NCI-H524 treated with DMSO at 0.1 percent for 48 hours (cell line): ENCODE measurements around the gene KLF17.
"Not testable (repeated sequence)": the region's sequence is repeated elsewhere in the genome, so short reads cannot be mapped to it uniquely, and the experiment has no call there.

ENCODE experiments used
- DNase-seq: peaks from one replicate; lab custom pipeline; 2025; lab: John Stamatoyannopoulos, UW

Gene KLF17

DNA sequence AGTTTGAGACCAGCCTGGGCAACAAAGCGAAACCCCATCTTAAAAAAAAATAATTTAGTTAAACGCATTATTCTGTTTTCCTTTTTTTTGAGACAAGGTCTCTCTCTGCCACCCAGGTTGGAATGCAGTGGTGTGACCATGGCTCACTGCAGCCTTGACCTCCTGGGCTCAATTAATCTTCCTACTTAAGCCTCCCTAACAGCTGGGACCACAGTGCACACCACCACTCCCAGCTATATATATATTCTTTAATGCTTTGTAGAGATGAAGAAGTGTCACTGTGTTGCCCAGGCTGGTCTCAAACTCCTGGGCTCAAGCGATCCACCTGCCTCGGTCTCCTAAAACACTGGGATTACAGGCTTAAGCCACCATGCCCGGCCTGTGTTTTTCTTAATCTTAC, 7.7 kb upstream of the KLF17 start:
- no peak for DNase-seq

DNA sequence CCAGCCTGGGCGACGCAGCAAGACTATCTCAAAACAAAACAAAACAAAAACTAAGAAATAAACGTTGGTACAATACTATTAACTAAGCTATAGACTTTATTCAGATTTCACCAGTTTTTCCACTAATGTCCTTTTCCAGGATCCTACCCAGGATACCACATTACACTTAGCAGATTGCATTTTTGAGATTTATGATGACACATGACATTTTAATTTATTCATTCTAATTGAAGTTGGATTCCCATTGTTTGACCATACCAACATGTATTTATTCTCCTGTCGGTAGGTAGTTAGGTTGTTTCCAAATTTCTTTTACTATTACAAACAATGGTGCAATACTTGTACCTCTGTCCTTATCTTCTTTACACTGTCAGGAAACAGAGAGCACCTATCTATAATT, 6.8 kb upstream of the KLF17 start:
- DNase-seq = no peak

DNA sequence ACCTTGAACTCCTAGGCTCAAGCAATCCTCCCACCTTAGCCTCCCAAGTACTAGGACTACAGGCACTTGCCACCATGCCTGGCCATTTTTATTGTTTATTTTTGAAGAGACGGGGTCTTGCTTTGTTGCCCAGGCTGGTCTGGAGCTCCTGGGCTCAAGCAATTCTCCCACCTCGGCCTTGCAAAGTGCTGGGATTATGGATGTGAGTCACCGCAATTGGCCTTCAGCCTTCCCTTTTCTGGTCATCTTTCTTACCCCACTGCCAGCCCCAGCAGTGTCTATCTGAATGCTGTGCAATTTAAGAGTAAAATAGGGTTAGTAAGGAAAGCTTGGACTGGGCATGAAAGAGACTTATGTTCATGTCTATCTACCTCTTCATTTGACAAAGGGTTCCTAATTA, 6.1 kb upstream of the KLF17 start:
- no peak for DNase-seq

DNA sequence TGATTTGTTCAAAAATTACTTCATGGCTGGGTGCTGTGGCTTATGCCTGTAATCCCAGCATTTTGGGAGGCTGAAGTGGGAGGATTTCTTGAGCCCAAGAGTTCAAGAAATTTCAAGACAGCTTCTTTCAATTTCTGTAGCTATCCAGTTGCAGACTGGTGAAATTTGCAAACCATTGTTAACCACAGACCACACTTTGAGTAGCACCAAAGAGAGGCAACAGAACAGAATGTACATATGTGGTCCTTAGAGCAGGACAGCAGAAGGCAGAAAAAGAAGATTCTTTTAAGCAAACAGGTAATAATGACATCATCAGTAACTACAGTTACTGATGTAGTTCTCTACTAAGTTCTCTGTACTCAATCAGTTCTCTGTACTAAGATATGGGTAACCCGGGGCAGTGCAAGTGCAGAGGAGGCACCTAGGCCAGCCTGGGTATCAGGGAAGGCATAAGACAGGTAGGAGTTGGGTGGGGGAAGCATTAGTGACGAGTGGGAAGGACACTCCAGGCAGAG, 5.5 kb upstream of the KLF17 start:
- DNase-seq = no peak

DNA sequence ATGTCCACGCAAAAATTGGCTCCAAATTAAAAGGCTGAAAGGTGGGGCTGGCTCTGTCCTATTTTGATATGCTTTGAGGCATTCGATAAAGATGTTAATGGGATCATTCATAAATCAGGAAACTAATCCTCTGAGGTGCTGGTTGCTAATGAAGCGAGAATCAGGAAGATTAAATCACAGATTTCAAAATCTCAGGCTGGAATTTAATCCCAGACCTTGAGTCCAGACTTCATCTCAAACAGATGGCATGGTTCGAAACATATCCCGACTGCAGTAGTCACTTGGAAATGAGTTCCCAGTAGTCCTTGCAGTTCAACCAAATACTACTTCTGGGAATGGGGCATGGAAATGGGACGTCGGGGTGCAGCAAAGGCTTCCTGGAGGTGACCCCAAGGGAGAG, 4.5 kb upstream of the KLF17 start:
- DNase-seq = peak; percentile 57

DNA sequence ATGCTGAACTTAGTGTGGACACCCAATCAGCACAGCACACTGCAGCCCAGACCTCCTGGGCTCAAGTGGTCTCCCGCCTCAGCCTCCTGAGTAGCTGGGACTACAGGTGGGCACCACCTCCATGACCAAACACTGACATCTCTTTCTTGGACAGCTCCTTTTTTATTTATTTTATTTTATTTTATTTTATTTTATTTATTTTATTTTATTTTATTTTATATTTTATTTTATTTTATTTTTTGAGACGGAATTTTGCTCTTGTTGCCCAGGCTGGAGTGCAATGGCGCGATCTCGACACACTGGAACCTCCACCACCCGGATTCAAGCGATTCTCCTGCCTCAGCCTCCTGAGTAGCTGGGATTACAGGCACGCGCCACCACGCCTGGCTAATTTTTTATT, 1.3 kb upstream of the KLF17 start:
- DNase-seq = not testable (repeated sequence)

DNA sequence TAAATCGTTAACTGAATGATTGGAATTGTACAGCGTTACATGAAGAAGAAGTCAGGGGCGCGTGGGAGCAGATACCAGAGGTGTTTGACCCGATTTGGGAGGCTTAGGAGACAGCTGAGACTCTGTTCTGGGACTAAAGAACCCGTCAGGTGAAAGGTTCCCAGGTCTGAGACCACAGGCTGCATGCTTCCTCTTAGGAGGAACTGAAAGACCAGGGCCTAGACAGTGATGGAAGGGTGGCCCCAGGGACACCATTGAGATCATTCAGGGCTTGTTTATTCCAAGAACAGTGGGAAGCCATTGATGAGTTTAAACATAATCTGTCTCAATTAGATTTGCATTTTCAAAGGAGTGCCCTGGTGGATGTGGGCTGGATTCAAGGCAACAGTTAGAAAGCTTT, 904 bp downstream of the KLF17 start:
- DNase-seq = no peak

DNA sequence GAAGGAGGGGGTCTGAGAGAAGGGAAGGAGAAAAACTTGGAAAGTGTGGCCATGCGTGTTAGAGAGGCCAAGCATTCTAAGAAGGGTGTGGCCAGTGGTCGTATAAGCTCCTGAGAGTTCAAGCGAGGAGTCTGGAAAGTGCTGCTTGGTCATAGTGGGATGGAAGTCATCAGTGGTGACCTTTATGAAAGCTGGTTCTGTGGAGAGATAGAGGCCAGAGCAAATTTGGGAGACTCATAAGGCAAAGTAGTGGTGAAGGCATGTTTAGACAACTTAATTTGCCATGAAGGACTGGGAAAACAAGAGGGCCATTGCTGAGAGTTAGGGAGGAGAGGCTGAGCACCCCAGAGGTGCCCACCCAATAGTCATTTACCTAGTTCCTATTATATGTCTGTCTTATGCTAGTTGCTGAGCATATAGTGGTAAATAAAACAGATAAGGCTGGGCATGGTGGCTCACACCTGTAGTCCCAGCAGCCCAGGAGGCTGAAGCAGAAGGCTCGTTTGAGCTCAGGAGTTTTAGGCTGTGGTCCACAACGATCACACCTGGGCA, 1.9 kb downstream of the KLF17 start:
- DNase-seq = no peak

DNA sequence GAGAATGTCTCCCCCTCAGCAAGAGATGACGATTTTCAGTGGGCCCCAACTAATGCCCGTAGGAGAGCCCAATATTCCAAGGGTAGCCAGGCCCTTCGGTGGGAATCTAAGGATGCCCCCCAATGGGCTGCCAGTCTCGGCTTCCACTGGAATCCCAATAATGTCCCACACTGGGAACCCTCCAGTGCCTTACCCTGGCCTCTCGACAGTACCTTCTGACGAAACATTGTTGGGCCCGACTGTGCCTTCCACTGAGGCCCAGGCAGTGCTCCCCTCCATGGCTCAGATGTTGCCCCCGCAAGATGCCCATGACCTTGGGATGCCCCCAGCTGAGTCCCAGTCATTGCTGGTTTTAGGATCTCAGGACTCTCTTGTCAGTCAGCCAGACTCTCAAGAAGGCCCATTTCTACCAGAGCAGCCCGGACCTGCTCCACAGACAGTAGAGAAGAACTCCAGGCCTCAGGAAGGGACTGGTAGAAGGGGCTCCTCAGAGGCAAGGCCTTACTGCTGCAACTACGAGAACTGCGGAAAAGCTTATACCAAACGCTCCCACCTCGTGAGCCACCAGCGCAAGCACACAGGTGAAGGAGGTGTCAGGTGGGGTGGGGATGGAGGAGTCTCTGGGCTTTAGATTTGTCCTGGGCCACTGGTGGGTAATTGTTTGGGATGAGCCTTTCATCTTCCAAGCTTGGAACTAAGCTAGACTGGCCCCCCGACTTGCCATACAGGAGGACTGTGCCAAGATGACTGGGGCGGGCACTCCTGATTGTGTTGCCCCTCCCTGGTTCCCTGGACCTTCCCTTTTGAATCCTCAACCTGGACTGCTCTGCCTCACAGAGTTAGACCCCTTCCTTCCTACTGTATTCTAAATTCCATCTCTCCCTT, 11.2 kb downstream of the KLF17 start:
- no peak for DNase-seq

DNA sequence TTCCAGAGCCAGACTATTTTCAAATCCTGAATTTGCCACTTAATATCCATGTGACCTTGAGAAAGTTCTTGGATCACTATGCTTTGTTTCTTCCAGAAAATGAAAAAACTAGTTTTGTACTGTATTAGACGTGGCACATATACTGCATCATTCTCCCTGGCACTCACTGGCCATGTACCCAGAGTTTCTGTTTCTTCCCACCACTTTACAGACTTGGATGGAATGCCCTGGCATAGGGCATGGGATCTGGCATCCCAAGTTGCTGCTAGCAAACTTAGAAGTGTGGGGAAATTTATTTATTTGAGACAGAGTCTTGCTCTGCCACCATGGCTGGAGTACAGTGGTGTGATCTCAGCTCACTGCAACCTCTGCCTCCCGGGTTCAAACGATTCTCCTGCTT, 12.8 kb downstream of the KLF17 start:
- no peak for DNase-seq

DNA sequence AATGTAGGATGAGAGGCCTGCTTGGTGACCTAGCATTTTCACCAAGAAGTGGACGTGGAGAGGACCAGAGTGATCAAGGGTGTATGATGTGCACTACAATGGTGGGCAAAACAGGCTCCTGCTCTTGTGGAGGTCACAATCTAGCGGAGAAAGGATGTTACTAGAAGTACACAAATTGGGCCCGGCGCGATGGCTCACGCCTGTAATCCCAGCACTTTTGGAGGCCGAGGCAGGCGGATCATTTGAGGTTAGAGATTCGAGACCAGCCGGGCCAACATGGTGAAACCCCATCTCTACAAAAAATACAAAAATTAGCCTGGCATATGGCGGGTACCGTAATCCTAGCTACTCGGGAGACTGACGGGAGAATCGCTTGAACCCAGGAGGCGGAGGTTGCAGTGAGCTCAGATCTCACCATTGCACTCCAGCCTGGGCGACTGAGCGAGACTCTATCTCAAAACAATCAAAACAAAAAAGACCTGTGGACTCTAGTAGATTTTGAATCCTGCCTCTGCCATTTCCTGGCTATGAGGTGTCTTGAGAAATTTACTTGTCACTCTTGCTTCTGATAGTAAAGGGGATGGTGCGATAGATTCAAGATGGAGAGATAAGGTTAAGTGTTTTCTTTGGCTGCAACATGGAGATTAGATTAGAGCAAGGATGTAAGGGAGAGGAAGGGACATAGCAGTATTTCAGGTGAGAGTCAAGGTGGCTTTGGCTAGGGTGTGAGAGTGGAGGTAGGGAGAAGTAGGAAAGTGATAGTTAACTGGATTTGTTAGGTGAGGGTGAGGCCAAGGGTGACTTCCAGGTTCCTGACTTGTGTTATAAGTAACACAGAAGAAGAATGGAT, 15.7 kb downstream of the KLF17 start:
- no peak for DNase-seq

DNA sequence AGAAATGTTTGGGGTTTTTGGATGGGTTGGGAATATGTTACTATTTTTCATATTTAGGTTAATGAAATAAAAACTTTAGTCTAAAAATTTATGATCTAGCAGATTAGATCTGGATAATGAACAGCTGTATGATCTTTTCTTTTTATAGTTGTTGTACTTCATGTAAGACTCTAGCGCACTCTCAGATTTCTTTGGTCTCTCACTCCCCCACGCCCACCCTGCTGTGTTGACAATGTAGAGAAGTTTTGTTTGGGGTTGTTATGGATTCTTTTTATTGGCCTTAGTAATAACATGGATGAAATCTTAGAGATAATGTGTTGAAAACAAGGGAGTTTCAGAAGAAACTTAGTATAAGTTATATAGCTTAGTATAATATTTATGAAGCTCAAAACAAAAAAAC, 17.3 kb downstream of the KLF17 start:
- DNase-seq = no peak

DNA sequence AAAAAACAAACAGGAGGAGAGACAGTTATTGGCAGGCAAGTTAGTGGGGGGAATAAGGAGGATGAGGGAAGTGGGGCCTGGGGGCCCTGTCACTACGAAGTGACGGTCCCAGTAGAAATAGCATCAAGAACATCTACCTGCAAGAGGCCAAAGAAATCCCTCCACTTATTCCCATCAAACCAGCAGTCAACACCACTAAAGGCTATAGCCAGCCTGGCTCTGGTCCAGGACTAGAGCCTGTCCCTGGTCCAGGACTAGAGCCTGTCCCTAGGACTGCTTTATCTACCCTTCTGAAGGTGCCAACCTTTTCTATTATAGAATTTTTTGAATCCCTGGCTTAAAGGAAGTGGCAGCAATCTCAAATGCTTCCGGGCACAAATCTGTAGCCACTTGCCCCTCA, 19.6 kb downstream of the KLF17 start:
- DNase-seq = no peak

DNA sequence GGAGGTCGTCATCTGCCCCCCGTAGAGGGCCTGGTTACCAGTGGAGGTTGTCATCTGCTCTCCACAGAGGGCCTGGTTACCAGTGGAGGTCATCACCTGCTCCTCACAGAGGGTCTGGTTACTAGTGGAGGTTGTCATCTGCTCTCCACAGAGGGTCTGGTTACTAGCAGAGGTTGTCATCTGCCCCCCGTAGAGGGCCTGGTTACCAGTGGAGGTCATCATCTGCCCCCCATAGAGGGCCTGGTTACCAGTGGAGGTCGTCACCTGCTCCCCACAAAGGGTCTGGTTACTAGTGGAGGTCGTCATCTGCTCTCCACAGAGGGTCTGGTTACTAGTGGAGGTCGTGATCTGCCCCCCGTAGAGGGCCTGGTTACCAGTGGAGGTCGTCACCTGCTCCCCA, 20.9 kb downstream of the KLF17 start:
- not testable (repeated sequence) for DNase-seq

DNA sequence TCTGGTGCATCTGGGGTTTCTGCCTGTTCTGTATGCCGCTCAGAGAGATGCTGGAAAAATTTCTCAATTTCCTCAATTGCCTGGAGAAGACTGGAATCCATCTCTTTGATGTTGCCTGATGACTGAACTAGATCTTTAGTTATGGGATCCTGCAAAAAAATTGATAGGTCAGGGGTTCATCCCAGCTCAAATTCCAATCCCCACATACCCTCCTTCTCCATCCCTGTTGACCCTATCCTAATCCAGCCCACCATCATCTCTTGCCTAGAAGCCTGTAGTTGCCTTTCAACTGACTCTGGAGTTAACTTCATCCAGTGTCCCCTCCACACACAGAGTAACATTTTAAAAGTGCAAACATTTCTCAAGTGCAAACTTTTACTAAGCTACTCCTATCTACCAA, 22.9 kb downstream of the KLF17 start, which contains the start of gene KLF18:
Gene KLF18, minus strand, starts transcription at position 101 of the 400 bp plus-strand sequence. Its CDS starts 0 bp downstream, at position 101.
- DNase-seq = no peak

DNA sequence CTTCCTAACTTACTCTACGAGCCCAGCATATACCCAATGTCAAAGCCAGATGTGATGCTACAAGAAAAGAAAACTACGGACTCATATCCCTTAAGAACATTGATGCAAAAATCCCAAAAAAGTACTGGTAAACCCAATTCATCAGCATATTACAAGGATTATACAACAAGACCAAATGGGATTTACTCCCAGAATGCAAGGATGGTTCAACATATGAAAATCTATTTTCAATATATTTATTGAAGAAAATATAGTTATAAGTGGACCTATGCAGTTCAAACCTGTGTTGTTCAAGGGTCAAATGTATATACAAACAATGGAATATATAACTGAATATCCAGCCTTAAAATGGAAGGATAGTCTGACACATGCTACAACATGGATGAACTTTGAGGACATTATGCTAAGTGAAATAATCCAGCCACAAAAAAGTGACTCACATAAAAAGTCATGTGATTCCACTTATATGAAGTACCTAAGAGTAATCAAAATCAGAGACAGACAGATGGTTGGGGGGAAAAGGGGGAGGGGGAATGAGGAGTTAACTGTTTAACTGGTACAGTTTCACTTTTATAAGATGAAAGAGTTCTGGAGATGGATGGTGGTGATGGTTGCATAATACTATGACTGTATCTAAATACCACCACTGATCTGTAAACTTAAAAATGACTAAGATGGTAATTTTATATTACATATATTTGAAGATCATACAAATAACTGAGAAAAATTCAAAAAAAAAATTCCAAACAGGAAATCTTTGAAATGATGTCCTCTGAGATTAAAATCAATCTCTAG, 26.5 kb downstream of the KLF17 start:
- DNase-seq = peak; percentile 63

DNA sequence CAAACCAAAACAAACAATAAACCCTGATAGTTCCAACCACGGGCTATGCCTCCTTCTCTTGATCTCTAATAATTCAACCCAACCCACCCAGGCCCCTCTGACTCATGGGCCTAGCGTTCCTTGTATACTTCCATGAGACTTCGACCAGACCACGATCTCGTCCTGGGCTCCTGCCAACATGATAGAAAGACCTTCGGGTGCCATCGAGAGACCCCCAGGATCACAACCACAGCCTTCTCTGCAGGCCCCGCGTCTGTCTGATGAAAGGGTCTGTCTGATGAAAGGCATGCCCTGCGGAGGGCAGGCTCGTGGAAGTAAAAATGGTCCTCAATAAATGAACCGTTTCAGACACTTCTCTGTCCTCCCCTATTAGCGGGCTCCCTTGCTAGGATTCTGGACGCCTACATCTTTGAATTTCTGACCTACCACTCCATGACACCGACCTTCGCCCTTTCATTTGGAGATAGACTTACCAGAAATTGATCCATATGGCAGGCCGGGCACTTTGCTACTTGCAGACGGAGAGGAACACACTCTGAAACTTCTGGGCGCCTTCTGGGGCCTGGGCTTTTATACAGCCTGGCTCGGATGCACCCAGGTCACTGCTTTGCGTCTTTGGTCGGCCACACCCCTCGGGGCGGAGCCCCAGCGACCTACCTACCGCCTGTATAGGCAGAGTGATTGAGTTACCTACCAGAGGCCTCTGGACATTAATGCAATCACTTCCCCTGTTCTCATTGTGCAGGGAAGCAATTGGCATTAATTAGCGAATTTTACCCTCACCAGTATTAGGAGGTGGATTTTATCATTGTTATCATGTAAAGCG, 28.1 kb downstream of the KLF17 start:
- DNase-seq = no peak

DNA sequence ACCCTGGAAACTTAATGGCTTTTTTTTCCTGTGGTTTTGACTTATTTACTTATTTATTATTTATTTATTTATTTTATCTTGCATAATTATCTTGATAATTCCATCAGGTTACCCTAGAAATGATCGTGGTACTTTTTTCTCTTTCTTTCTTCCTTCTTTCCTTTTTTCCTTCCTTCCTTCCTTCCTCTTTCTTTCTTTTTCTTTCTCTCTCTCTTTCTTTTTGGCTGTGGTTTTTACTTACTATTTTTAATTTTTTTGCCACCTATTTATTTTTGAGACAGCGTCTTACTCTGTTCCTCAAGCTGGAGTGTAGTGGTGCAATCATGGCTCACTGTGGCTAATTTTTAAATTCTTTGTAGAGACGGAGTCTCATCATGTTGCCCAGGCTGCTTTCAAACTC, 29.0 kb downstream of the KLF17 start:
- DNase-seq = no peak

DNA sequence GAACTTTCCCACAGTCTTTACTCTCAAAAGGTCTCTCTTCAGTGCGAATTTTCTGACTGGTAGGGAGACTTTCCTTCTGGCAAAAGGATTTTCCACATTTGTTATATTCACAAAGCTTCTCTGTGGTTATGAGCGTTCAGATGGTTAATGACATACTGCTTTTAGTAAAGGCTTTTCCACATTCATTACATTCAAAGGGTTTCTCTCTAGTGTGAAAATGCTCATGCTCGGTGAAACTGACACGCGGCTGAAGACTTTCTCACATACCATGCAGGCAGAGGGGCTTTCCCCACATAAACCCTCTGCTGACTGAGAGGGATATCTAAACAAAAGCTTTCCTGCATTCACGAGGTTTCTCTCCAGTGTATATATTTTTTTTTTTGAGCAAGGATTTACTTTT, 32.7 kb downstream of the KLF17 start:
- no peak for DNase-seq

DNA sequence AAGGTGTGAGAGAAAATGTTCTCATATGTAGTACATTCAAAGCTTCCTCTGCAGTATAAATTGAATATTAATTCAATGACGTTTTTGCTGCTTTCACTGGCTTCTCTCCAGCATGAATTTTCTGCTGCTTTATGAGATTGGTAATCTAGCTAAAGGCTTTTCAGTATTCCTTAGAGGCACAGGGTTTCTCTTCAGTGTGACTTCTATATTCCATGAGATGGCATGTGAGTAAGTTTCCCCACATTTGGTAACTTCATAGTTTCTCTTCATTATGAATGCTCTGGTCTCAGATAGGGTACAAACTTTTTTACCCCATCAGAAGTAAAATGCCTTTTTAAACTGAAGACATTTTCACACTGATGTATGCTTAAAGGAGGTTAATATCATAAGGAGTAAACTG, 33.2 kb downstream of the KLF17 start:
- no peak for DNase-seq

DNA sequence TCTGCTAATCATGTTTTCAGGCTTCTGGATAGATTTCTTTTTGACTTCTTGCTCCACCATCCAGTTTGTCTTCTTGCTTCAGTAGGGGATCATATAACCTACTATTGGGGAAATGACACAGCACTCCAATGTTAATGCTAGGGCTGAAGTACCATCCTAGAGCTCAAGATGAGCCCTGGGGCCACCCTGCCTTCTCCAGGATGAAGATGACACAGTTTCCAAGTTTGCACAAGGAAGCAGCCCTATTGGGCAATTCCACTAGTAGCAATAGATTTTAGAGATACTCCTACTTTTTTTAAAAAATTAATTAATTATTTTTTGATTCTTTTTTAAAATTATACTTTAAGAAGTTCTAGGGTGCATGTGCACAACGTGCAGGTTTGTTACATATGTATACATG, 34.1 kb downstream of the KLF17 start:
- DNase-seq = no peak
